Right lobe of liver (tissue), 4 donors: Measurements from ENCODE around the gene ITPK1.

ENCODE experiments used
- POLR2A ChIP-seq: fragments of 450-650 bp; IDR thresholded peaks from one replicate; pipeline ENCODE4 v1.6.1; 2017; ENCODE audit warnings: antibody characterized with exemption, mild to moderate bottlenecking
- TF ChIP-seq, protein P1 (sequence below), 4 donors: fragments of 200-600 bp in 3 of 4; fragments of 450-650 bp in 1 of 4; IDR thresholded peaks; one replicate each; pipeline versions ENCODE4 v1.5.1 to v1.8.0; 2016 to 2022; ENCODE audit warnings: antibody characterized with exemption in 4 of 4, mild to moderate bottlenecking in 2 of 4
- donor health status: DM: no; HTN: no; CAD: no.
- donor health status: DM: no; HTN: no; CAD: no.
- donor health status: DM: no; HTN: yes; CAD: no.

DNA sequence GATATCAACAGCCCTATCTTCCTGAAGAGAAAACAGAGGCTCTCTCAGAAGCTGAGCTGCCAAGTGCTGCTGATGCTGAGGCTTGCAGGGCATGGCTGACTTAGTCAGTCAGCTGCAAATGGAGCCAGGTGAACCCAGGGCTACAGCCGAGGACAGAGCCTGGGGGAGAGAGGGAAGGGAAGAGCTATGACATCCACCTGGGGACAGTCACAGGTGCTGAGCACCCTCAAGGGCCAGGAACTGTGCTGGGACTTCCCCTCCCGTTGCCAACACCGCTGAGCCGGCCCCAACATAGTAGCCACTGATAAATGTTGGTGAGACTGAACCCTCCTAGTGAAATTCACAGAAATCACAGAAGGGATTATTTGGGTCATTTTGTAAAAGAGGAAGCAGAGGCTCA, 199.5 kb downstream of the ITPK1 start:
- TF ChIP-seq, protein P1, sequence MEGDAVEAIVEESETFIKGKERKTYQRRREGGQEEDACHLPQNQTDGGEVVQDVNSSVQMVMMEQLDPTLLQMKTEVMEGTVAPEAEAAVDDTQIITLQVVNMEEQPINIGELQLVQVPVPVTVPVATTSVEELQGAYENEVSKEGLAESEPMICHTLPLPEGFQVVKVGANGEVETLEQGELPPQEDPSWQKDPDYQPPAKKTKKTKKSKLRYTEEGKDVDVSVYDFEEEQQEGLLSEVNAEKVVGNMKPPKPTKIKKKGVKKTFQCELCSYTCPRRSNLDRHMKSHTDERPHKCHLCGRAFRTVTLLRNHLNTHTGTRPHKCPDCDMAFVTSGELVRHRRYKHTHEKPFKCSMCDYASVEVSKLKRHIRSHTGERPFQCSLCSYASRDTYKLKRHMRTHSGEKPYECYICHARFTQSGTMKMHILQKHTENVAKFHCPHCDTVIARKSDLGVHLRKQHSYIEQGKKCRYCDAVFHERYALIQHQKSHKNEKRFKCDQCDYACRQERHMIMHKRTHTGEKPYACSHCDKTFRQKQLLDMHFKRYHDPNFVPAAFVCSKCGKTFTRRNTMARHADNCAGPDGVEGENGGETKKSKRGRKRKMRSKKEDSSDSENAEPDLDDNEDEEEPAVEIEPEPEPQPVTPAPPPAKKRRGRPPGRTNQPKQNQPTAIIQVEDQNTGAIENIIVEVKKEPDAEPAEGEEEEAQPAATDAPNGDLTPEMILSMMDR (IDR thresholded peaks at IDR 0.05) = no peak
- TF ChIP-seq POLR2A = no peak
